ENCODE measurements around the gene RNF115.
"Not testable (repeated sequence)": the region's sequence is repeated elsewhere in the genome, so short reads cannot be mapped to it uniquely, and the experiment has no call there.

RNF115 gene

DNA sequence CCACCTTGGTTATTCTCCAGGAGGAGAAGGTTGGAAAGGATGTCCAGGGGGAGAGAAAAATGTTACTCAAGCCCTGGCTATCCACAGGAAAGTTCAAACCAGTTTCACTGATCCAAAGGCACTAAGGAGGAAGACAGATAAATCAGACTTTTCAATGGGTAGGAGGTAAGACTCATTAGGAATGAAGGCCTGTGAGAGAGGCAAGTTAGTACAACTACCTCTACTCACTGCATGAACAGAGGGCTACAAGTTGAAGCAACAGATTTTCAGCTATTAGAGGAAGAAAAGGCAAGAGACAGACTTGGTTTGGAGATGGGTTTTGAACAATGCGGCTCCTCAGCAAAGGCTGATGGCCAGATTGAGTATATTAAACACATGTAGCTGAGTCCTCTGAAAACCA lies 87.7 kb downstream of the RNF115 start:
- DNase-seq (ENCODE audit: insufficient read length, low spot score) (no peak), FAIRE-seq (no peak)
- TF ChIP-seq CTCF (IDR thresholded peaks at IDR 0.05; ENCODE audit: insufficient read depth, missing control alignments) = no peak

- FAIRE-seq (no peak), DNase-seq (ENCODE audit: insufficient read length, low spot score) (no peak)
- no peak for TF ChIP-seq CTCF (IDR thresholded peaks at IDR 0.05; ENCODE audit: insufficient read depth, missing control alignments)
These were observed 93.0 kb downstream of the RNF115 start for GRCh38 chr1:145730900-145731299.

DNA sequence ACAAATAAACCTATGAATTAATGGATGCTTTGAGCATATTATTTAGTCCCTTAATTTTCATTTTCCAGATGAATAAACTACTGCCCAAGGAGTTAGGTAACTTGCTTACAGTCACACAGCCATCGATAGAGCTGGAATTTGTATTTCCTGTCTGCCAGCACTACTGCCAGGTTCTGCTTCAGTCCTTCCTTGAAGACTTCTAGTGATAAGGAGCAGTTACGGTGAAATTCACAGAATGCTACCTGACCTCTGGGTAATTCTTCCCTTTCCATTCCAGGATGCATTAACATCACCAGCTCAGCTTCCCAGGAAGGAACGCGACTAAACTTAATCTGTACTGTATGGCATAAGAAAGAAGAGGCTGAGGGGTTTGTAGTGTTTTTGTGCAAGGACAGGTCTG lies 93.4 kb downstream of the RNF115 start:
- no peak for TF ChIP-seq CTCF (IDR thresholded peaks at IDR 0.05; ENCODE audit: insufficient read depth, missing control alignments)
- DNase-seq (ENCODE audit: insufficient read length, low spot score) = no peak
- FAIRE-seq = no peak

GRCh38 chr1:145729666-145730436 lies 94.0 kb downstream of the RNF115 start:
- no peak for FAIRE-seq

GRCh38 chr1:145729196-145729595 lies 94.7 kb downstream of the RNF115 start:
- no peak for TF ChIP-seq CTCF (IDR thresholded peaks at IDR 0.05; ENCODE audit: insufficient read depth, missing control alignments)
- FAIRE-seq (no peak), DNase-seq (ENCODE audit: insufficient read length, low spot score) (no peak)

More at GRCh38 chr1:145729666-145730436, 94.0 kb downstream of the RNF115 start:
- no peak for TF ChIP-seq CTCF (IDR thresholded peaks at IDR 0.05; ENCODE audit: insufficient read depth, missing control alignments)
- DNase-seq (ENCODE audit: insufficient read length, low spot score) = no peak

DNA sequence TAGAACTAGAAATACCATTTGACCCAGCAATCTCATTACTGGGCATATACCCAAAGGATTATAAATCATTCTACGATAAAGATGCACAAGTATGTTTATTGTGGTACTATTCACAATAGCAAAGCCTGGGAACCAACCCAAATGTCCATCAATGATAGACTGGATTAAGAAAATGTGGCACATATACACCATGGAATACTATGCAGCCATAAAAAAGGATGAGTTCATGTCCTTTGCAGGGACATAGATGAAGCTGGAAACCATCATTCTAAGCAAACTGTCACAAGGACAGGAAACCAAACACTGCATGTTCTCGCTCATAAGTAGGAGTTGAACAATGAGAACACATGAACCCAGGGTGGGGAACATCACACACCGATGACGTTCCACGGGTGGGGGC lies 97.7 kb downstream of the RNF115 start:
- not testable (repeated sequence) for DNase-seq (ENCODE audit: insufficient read length, low spot score); FAIRE-seq

DNA sequence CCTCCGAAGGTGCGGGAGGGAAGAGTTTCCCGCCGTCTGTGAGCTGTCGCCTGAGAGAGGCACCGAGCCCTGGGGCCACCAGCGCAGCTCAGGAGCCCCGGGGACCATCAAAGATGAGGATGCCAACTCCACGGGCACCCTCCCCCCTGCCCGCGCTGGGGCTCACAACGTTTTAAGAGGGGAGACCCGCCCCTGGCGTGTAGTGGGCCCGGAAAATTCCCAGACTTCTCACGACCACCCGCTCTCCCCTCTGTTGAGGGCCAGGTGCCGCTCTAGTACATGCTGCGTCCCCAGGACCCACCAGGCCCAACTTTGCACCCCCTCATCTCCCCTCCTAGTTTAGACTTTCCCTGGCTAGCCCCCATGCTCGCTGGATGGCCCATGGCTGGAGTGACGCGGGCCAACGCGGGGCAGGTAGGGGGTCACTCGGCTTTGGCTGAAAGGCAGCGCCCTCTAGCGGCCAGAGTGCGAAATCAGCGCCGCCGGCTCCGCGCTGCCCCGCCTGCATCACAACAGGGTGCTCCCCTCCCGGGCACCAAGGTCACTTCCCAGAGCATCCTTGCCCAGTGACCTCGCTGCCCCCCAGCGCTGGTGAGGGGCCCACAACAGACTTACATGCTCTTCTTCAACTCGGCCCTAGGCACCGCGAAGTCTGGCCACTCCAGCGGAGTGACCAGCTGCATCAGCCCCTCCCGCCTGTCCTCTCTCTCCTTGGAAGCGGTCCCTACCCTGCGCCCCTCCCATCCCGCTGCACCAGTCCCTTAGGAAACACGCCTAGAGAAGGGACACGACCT lies 102.8 kb downstream of the RNF115 start:
- FAIRE-seq = no peak
- peak; percentile 28 for DNase-seq (ENCODE audit: insufficient read length, low spot score)

More for the DNA sequence above, 102.8 kb downstream of the RNF115 start:
- TF ChIP-seq CTCF (IDR thresholded peaks at IDR 0.05; ENCODE audit: insufficient read depth, missing control alignments) = peak; percentile 86
